GM18507 (cell line): Measurements from ENCODE around the gene TSPAN16.
A peak's percentile ranks its signal among the peaks of the same experiment; 100 is the strongest.

ENCODE experiments used
- DNase-seq: peaks from one replicate; pipeline ENCODE4 v3.0.0; 2011; ENCODE audit warnings: low read depth; ENCODE audit not compliant: insufficient read length; ENCODE audit errors: extremely low spot score
- FAIRE-seq: peaks from 2 replicates; lab custom pipeline; 2011; peaks lifted over from hg19 to GRCh38; lab: Jason Lieb, UNC

Gene TSPAN16

DNA sequence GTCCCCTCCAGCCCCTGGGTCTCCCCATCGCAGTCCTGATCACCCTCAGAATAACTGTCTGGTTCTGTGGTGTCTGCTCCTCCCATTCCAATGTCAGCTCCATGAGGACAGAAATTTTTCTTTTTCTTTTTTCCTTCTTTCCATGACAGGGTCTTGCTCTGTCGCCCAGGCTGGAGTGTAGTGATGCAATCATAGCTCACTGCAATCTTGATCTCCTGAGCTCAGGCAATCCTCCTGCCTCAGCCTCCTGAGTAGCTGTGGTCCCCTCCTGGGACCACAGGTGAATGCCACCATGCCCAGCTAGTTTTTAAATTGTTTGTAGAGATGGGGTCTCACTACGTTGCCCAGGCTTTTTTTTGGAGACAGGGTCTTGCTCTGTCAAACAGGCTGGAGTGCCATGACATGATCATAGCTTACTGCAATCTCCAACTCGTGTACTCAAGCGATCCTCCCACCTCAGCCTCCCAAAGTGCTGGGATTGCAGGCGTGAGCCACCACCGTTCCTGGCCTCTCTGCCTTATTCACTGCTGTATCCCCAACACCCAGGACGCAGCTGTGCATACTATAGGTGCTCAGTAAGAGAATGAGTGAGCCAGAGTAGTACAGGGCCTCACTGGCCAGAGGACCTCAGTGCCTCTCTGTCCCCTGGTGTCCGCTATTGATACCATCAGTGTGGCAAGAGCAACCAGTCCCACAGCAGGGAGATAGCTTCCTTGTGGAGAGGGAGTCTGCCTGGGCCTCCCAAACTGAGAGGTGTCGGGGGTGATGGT lies 28.5 kb upstream of the TSPAN16 start:
- no peak for FAIRE-seq
- no peak for DNase-seq

DNA sequence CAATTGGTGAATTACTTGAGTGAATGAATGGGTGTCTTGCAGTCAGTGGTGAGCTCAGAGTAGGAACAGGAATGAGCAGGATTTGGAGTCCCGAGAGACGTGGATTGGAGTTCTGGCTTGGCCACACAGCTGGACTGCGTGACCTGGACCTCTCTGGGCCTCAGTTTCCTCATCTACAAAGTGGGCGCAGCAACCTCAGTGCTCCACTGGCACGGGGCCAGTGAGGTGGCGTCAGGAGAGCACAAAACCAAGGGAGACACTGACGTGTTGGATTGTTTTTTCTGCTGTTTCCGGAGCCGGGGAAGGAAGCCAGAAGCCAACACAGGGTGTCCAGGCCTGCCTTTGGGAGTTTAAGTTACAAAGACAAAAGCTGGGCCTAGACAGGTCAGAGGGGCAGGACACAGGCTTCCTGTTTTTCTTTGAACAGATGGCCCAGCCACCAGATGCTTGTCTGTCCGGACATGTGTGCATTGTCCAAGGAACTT lies 27.1 kb upstream of the TSPAN16 start:
- DNase-seq (no peak), FAIRE-seq (no peak)

DNA sequence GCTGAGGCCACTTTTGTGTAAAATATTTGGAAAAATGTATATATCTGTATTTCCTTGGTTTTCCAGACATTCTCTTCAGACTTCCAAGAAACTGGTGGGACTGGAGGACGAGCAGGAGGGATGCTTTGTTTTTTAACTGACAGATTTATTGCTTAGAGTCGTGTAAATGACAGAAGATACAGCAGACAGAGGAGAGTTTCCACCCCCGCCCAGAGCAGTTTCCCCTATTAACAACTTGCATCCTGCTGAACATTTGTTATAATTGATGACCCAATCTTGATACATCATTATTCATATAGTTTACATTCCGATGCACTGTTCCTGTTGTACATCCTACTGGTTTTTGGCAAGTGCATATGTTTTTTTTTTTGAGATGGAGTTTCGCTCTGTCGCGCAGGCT lies 26.6 kb upstream of the TSPAN16 start:
- DNase-seq = no peak
- no peak for FAIRE-seq

DNA sequence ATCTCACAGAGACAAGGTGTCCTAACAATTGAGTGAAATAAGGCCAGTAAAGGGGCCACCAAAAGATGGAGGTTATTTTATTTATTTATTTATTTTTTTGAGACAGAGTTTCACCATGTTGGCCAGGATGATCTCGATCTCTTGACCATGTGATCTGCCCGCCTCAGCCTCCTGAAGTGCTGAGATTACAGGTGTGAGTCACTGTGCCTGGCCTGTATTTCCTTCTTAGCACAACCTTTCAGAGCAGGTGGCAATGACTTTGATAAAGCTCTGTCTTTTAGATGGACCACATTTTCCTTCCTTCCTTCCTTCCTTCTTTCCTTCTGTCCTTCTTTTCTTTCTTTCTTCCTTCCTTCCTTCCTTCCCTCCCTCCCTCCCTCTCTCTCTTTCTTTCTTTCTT lies 22.7 kb upstream of the TSPAN16 start:
- no peak for DNase-seq
- FAIRE-seq = no peak

DNA sequence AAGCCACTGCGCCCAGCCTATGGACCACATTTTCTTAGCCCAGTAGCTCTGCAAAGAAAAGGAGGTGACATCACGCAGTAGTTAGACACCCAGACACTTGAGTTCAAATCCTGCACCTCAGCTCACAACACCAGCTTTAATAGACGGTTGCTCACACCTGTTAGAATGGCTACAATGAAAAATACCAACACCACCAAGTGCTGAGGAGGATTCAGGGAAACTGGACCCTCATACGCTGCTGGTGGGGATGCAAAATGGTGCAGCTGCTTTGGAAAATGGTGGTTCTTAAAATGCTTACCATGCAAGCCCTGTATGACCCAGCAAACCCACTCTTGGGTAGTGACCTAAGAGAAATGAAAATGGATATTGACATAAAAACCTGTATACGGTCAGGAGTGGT lies 22.0 kb upstream of the TSPAN16 start:
- DNase-seq (no peak), FAIRE-seq (no peak)

DNA sequence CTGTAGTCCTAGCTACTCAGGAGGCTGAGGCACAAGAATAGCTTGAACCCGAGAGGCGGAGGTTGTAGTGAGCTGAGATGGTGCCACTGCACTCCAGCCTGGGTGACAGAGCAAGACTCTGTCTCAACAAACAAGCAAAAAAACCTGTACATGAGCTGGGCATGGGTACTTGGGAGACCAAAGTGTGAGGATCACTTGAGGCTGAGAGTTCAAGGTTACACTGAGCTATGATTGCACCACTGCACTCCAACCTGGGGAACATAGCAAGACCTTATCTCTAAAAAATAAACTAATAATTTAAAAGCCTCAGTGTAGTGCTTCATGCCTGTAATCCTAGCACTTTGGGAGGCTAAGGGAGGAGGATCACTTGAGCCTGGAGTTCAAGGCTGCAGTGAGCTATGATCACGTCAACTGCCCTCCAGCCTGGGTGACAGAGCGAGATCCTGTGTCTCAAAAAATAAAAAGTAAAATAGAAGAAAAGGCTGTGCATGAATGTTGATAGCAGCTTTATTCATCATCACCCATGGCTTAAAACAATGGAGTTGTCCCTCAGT lies 21.4 kb upstream of the TSPAN16 start:
- no peak for DNase-seq
- no peak for FAIRE-seq

DNA sequence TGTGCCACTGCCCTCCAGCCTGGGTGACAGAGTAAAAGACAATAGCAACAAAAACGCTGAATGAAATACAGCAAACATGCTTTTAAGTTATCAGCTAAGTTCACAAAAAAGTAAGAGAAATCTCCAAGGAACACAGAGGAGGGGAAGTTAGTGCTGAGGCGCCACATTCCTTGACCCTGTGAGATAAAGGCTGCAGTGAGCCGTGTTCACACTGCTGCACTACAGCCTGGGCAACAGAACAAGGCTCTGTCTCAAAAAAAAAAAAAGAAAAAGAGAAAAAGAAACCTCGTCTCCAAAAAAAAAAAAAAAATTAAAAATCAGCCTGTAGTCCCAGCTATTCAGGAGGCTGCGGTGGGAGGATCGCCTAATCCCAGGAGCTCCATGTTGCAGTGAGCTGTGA lies 17.3 kb upstream of the TSPAN16 start:
- no peak for DNase-seq

DNA sequence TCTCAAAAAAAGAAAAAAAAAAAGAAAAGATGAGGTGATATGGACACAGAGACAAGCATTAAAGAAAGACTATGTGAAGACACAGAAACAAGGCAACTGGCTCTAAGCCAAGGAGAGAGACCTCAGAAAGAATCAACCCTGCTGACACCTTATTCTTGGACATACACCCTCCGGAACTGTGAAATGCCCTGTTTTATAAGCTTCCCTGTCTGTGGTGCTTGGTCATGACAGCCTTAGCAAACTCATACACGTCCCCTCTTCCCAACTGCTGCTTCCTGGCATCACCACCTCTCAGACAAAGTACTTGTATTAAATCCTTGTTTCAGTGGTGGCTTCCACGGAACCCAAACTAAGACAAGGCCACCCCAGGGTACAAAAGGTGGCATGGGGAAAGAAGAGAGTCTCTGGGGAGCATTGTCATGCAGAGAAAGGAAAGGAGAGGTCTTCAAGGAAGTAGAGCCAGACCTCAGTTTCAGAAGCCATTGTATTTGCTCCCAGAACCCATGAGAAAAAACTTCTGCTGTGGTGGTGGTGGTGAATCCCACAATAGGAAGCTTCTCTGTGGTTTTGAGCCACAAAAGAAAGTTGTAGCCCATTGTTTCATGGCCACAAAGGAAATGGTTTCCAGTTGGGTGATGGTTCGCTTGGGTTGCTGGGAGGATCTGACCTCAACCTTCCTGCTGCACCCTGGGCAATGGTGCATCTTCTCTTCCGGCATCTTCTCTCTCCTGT lies 16.3 kb upstream of the TSPAN16 start:
- FAIRE-seq (peak; percentile 58), DNase-seq (no peak)

More for the DNA sequence above, 17.3 kb upstream of the TSPAN16 start:
- FAIRE-seq = no peak

DNA sequence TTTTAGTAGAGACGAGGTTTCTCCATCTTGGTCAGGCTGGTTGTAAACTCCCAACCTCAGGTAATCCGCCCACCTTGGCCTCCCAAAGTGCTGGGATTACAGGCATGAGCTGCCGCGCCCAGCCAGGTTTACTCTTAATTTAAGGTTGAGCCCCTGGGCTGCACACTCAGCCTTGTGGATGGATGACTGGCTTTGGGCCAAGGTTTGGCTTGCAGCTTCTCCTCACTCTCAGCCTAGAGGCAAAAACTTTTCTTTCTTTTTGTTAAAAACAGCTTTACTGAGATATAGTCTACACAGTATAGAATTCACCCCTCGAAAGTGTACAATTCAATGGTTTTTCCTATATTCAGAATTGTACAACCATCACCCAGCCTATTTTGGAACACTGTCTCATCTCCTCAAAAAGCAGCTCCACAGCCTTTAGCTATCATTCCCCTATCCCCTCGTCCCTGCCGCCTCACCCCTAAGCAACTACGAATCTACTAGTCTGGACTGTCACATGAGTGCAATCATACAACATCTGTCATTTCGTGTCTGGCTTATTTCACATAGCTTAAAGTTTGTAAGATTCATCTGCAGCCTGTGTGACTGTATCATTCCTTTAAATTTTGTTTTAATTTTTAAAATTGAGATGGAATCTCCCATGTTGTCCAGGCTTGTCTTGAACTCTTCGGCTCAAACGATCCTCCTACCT lies 14.5 kb upstream of the TSPAN16 start:
- DNase-seq (no peak), FAIRE-seq (no peak)

DNA sequence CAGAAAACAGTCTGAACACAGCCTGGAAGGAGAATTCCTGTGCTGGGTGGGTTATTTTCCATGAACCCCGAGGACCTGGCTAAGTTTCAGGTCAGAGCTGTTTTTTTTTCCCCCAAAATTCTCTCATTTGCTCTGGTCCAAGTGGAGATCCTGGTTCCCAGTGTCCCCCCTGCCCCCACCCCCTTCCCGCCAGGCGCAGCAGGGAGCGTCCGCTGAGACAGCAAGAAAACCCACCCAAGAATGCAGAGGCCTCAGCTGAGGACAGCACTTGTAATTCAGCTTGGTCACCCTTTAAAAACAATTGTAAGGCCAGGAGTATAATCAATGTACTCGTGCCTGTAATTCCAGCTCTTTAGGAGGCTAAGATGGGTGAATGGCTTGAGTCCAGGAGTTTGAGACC lies 11.4 kb upstream of the TSPAN16 start:
- FAIRE-seq (no peak), DNase-seq (no peak)

DNA sequence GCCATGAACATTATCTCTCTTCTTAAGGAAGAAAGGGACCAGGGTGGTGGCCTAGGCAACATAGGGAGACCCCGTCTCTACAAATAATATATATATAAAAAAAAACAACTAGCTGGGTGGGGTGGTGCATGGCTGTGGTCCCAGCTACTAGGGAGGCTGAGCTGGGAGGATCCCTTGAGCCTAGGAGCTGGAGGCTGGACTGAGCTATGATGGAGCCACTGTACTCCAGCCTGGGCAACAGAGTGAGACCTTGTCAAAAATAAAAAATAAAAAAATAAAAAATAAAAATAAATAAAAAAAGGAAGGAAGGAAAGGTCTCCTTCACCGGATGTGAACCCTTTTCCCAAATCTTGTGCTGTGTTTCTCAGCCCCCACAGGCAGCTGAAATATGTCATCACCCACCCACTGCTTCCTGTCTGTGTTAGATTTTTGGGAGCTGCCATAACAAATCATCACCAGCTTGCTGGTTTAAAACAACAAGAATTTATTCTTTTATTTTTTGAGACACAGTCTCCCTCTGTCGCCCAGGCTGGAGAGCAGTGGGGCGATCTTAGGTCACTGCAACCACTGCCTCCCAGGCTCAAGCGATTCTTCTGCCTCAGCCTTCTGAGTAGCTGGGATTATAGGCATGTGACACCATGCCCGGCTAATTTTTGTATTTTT lies 9.5 kb upstream of the TSPAN16 start:
- no peak for FAIRE-seq

DNA sequence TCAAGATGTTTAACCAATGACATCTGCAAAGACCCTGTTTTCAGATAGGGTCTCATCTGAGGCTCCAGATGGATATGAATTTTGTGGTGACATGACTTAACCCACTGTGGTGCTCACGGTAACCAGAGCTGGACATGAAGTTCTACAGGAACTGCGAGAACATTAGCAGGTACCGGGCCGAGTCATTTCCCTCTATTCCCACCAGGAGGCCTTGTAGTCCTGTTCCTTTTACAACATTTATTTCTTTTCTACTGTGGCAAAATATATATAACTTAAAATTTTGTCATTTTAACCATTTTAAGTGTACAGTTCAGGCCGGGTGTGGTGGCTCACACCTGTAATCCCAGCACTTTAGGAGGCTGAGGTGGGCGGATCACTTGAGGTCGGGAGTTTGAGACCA lies 7.6 kb upstream of the TSPAN16 start:
- DNase-seq = no peak
- no peak for FAIRE-seq

More for the DNA sequence above, 9.5 kb upstream of the TSPAN16 start:
- DNase-seq = no peak

DNA sequence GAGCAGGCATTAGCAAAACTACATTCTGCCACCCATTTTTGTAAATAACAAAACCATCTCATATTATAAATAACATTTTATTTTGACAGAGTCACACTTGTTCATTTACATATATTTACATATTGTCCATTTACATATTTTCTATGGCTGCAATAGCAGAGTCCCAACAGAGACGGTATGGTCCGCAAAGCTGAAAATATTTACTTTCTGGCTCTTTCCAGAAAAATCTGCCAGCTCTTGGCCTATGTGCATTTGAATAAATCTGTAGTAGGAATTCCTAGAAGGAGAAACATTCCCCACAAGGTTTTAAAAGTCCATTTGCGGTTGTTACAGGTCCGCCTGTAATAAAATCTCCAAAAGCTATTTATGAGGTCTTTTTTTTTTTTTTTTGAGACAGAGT lies 5.7 kb upstream of the TSPAN16 start:
- FAIRE-seq = no peak
- no peak for DNase-seq

DNA sequence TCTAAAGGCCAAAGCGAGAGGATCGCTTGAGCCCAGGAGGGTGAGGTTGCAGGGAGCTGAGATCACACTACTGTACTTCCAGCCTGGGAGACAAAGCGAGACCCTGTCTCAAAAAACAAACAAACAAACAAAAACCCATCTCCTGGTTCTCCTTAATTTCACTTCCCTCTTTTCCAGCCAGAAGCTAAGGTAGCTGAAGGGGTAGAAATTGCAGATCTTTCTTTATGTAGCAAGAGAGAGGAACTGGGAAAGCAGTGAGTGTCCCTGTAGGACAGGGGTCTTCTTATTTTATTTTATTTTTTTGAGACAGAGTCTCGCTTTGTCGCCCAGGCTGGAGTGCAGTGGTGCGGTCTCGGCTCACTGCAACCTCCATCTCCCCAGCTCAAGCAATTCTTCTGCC lies 4.5 kb upstream of the TSPAN16 start:
- no peak for DNase-seq

DNA sequence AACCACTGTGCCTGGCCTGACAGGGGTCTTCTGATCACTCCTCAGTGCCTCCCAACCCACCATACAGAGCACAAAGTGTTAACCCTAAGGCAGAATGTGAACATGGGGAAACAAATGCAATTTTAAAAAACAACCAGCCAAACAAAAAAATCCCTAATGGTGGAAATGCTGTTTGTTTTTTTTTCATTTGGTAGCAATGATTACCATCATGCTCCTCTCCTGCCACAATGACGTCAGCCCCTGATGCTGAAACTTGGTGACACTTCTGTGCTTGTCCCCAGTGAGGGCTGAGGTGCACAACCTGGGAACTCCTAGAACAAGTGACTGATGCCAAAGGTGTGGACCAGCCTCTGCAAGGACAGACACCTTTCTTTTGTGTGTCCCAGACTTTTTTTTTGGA lies 4.0 kb upstream of the TSPAN16 start:
- DNase-seq (no peak), FAIRE-seq (no peak)

More for the DNA sequence above, 4.5 kb upstream of the TSPAN16 start:
- no peak for FAIRE-seq

DNA sequence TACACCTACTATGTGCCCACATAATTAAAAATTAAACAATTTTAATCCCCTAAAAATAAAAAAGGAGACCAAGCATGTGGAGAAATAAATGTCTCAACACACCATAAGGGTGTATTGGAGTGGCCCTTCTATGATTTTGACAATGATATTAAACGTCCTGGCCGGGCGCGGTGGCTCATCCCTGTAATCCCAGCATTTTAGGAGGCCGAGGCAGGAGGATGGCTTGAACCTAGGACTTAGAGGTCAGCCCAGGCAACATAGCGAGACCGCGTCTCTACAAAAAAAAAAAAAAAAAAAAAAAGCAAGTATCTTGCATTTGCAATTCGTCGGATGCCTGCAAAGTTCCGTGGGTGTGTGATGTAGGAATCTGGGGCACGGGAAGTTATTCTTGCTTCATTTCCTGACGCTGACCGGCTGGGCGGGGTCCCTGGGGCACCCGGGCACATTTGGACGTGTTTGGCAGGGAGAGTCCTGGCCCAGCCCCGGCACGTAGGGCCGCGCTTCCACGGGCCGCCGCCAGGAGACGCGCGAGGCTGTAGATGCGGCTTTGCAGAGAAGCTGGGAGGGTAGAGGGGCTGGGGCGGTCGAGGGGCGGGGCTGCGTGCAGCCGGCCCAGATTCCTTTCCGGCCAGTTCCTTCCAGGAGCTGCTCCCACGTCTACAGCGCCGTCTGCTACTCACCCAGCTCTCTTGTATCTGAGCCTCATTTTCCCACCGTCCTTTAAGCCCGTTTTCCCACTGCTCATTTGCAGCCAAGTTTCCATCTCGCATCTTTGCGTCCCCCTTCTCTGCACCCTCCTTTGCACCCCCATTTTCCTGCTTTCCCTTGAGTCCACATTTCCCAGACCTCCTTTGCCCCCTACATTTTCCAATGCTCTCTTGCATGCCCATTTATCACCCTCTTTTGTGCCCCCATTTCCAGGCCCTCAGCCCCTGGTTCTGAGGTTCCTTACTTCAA lies 2.2 kb upstream of the TSPAN16 start:
- DNase-seq = peak; percentile 67
- FAIRE-seq = peak; percentile 65

DNA sequence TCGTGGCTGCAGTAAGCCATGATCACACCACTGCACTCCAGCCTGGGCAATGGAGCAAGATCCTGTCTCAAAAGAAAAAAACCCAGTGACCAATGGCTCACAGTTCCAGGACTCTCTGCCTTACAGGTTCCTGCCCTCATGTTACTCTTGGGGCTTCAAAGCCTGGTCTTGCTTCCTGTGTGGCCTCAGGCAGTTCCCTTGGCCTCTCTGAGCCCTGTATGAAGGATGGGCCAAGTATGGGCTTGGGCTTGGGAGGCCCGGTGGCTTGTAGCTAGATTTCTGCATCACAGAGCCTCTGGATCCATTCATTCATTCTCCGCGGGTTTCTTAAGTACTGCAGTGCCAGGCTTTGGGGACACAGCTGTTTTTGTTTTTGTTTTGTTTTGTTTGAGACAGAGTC lies 780 bp upstream of the TSPAN16 start:
- FAIRE-seq (no peak), DNase-seq (no peak)

DNA sequence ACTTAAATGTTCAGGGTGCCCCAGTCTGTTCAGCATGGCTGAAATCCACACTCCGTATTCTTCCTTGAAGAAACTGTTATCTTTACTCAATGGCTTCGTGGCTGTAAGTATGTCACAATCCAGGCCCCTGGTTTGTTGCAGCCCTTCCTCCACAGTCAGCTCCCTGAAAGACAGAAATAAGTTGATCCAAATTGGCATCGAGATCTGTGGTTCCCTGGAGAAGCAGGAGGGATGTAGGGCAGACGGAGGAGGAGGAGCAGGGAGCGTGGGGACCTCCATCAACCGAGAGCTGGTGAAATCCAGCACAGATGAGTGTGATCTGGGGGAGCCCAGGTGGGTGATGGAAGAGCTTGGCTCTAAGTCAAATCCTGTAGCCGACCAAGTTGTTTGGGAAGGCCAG lies 304 bp downstream of the TSPAN16 start:
- DNase-seq (no peak), FAIRE-seq (no peak)
